GM19239 (cell line): ENCODE results near the gene RAD9A.
"Not testable (repeated sequence)": the region's sequence is repeated elsewhere in the genome, so short reads cannot be mapped to it uniquely, and the experiment has no call there.

ENCODE experiments used
- DNase-seq: peaks from one replicate; pipeline ENCODE4 v3.0.0; 2011; ENCODE audit warnings: low spot score; ENCODE audit not compliant: insufficient read length
- FAIRE-seq: peaks from 2 replicates; lab custom pipeline; 2011; peaks lifted over from hg19 to GRCh38; lab: Jason Lieb, UNC

The RAD9A gene

DNA sequence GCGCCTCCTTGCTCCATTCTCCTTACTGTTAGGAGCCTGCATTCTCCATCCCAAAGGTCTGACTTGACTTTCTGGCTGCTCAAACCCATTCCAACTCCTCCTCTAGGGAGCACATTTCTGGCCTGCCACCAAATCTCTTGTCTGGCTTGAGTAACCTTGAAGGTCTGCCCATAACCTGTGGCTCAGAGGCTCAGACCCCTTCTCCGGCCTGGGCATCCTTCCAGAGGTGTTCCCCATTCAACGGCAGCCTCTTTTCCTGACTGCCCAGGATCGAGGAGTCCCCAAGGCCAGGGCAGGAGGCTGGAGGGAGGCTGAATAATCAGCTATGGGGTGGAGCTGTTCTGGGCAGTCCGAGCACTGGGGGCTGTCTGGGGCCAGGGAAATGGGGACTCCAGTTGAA, 2.2 kb downstream of the RAD9A start:
- no peak for DNase-seq
- FAIRE-seq = no peak

DNA sequence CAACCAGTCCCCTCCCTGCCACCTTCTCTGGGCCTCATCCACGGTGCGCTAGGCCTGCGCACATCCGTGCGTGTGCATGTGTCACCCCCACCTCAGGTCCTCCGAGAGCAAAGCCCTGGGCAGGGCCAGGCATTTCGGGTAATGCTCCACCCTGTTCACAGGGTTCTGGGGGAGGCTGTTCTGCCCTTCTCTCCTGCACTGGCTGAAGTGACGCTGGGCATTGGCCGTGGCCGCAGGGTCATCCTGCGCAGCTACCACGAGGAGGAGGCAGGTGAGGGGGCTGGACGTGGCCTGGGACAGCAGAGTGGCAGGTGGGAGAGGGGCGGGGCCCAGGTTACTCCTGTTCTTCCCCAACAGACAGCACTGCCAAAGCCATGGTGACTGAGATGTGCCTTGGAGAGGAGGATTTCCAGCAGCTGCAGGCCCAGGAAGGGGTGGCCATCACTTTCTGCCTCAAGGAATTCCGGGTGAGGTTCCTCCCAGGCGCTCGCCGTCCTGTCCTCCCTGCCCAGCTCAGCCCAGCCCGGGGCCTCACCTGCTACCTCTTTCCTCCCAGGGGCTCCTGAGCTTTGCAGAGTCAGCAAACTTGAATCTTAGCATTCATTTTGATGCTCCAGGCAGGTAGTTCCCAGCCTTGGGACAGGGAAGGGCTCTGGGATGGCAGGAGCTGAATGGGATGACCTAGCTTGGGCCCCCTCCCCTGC, 3.9 kb downstream of the RAD9A start:
- DNase-seq (no peak), FAIRE-seq (no peak)

DNA sequence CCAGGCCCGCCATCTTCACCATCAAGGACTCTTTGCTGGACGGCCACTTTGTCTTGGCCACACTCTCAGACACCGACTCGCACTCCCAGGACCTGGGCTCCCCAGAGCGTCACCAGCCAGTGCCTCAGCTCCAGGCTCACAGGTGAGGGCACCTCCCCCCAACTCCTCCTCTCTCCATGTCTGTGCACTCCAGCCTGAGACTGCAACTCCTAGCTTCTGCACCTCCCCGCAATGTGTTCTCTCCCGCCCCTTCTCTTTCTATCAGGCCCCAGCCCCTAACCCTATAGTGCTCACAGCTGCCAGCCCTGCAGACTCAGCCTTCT, 4.4 kb downstream of the RAD9A start:
- FAIRE-seq = no peak

DNA sequence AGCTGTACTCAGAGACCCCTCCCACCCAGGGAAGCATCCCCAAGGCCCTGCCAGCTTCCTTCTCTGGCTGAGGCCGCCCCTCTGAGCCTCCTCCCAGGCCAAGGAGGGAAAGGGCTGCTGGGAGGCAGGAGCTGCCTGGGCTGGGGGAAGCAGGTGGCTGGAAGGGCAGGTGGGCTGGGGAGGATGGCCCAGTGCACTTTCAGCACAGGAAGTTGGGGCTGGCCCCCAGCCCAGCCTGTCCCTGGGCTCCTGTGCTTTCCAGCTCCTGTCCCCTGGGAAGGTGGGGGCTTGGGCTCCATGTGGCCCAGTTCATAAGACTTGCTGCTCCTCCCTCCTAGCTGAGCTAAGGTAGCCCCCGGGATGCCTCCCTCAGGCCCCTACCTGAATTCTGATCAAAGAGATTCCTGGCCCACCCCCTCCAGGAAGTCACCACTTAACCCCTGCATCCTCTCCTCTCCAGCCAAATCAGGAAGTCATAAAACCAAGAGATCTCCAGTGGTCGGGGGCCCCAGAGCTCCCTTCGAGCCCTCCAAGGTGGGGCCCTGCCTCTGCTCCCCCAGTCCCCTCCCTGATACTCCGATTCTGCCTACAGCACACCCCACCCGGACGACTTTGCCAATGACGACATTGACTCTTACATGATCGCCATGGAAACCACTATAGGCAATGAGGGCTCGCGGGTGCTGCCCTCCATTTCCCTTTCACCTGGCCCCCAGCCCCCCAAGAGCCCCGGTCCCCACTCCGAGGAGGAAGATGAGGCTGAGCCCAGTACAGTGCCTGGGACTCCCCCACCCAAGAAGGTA, 5.0 kb downstream of the RAD9A start:
- DNase-seq (no peak), FAIRE-seq (no peak)

More for the DNA sequence above, 4.4 kb downstream of the RAD9A start:
- DNase-seq = no peak

DNA sequence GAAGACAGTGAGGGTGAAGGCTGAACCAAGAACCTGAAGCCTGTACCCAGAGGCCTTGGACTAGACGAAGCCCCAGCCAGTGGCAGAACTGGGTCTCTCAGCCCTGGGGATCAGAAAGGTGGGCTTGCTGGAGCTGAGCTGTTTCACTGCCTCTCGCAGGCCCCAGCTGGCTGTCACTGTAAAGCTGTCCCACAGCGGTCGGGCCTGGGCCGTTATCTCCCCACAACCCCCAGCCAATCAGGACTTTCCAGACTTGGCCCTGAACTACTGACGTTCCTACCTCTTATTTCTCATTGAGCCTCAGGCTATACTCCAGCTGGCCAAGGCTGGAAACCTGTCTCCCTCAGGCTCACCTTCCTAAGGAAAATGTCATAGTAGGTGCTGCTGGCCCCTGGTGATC, 5.8 kb downstream of the RAD9A start:
- no peak for DNase-seq
- no peak for FAIRE-seq

DNA sequence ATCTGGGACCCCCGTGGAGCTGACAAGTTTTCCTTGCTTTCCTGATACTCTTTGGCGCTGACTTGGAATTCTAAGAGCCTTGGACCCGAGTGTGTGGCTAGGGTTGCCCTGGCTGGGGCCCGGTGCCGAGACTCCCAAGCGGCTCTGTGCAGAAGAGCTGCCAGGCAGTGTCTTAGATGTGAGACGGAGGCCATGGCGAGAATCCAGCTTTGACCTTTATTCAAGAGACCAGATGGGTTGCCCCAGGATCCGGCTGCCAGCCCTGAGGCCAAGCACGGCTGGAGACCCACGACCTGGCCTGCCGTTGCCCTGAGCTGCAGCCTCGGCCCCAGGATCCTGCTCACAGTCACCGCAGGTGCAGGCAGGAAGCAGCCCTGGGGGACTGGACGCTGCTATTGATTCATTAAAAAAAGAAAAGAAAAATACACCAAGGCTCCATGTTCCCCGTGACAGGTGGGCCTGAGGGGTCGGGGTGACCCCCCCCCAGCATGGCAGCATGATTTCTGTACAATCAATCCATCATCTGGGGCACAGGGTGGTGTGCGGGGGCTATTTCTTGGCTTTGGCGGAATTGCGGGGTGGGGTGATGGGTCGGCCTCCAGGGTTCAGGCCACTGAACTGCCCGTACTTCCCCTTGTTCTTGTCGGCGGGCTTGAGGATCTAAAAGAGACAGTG, 6.3 kb downstream of the RAD9A start:
- FAIRE-seq = no peak

DNA sequence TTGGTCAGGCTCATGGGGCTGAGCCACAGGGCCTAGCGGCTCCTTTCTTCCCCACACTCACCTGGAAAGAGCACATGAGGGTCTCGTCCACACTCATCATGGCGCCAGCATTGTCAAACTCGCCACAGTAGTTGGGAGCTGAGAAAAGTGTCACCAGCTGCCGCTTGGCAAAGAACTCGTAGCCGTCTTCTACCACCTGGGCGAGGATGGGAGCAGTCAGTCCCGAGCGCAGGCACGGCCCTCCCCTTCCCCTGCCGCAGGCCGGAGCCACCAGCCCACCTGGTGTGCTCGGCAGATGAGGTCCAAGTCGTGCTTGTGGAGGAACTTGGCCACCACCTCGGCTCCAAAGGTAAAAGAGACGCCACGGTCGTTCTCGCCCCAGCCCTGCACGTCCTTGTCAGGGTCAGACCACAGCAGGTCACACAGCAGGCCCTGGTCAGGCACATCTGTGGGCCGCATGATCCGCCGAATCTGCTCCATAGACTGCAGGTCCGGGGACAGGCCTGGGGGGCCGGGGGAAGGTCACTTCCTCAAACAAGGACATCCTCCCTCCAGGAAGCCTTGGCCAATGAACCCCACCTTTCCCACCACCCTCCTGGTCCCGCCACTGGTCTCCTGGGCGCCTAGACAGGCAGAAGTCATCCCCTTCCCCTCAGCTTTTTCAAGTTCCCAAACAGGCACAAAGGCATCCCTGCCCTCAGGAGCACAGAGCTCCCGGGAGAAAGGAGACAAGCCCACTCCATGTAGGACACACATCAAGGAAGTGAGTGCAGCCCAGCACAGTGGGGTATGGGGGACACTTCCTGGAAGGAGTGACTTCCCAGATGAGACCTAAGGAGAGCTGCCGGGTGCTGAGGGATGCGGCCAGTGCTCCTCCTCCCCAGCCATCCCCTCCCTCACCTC, 7.1 kb downstream of the RAD9A start:
- no peak for FAIRE-seq
- no peak for DNase-seq

More for the DNA sequence above, 6.3 kb downstream of the RAD9A start:
- DNase-seq = no peak

DNA sequence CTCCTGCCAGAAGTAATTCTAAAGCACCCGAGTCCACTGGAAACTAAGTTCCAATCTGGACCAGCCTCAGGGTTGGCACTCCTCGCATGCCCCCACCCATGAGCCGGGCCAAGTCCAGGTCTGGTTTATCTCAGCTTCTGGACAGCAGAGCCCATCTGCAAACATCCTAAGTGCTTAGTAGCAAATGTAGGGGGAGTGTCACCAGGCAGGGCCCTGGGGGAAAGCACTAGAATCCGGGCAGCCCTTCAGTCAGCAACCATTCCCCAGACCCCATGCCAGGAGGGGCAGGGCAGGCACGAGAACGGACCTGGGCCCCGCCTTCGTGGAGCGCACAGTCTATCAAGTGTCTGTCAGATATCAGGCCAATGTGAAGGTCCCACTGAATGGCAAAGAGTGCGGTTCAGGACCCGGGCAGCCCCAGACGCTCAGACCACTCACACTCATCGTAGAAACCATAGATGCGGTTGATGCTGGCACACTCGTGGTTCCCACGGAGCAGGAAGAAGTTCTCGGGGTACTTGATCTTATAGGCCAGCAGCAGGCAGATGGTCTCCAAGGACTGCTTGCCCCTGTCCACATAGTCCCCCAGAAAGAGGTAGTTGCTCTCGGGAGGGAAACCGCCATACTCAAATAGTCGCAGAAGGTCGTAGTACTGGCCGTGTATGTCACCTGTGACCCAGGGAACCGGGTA, 8.6 kb downstream of the RAD9A start:
- no peak for FAIRE-seq
- DNase-seq = no peak

DNA sequence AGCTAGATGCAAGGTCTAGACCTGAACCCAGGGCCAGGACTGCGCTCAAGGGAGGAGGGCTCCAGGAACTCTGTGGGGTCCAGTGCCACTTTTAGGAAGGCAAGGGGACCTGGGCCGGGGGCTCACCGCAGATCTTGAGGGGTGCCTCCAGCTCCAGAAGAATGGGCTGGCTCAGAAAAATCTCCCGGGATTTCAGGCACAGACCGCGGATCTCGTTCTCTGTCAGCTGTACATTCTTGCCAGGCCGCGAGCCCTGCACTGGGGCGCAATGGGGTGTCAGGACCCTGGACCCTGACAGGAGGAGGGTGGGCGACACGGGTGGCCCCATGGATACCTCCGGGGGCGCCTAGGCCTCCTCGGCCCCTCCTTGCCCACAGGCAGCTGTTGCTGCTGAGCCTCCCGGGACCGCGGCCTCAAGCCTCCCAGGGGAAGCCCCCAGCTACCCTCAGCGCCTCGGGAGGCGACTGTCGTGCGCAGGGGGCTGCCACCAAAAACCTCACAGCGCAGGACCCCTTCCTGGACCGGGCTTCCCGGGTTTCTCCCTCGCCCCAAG, 9.2 kb downstream of the RAD9A start:
- FAIRE-seq (peak; percentile 53), DNase-seq (no peak)

DNA sequence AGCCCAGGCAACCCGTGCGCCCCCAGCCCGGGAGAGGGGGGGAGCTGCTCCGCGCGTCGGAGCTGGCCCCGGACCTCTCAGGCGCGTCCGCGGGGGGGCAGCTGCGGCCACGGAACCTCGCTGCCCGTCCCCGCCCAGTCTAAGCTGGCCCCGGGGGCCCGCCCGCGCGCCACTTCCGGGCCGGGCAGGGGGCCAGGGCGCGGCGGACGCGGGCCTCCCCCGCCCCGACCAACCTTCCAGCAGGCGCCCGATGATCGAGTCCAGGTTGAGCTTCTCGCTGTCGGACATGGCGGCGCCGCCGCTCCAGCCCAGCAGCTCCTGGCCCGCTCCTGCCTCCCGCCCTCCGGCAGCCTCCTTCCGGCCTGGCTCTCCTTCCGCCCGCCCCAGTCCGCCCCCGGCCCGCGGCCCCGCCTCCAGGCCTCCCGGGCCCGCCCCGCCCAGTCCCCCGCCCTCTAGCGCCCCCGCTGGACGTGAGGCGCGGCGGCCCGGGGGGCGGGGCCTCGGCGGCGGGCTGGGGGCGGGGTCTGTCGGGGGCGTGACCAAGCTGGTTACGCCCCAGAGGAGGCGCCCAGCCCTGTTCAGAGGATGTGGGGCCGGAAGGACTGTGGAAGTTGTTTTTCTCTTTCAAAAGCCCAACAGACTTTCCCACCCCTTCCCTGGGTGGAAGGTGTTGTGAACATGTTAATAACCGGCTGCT, 9.9 kb downstream of the RAD9A start, which contains the start of gene PPP1CA:
Gene PPP1CA (minus strand): TSS at position 364 of the 697 bp plus-strand sequence. CDS start 76 bp downstream, at position 288.
- FAIRE-seq = peak; percentile 91
- peak; percentile 98 for DNase-seq

DNA sequence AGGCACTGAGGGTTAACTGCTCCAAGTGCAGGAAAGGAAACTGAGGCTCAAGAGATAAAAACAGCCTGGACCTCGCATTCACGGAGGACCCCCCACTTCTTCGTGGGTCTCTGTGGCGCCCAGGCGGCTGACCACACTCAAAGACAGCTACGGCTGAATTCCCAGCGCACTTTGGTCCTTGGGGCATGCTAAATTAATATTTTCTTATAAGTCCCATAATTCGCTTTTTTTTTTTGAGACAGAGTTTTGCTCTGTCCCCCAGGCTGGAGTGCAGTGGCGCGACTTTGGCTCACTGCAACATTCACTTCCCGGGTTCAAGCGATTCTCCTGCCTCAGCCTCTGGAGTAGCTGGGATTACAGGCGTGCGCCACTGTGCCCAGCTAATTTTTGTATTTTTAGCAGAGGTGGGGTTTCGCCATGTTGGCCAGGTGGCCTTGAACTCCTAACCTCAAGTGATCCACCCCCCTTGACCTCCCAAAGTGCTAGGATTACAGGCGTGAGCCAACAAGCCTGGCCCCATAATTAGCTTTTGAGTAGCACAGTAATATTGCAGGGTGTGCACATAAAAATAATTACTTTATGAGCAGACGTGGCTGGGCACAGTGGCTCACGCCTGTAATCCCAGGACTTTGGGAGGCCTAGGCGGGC, 10.5 kb downstream of the RAD9A start:
- DNase-seq, FAIRE-seq: not testable (repeated sequence)

DNA sequence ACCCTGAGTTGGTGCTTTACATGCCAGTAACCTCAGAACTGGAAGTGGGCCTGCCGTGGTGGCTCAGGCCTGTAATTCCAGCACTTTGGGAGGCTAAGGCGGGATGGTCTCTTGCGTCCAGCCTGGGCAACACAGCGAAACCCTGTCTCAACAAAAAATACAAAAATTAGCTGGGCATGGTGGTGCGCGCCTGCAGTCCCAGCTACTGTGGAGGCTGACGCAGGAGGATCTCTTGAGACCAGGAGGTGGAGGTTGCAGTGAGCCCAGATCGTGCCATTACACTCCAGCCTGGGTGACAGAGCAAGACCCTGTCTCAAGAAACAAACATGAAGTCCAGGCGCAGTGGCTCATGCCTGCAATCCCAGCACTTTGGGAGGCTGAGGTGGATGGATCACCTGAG, 11.3 kb downstream of the RAD9A start:
- not testable (repeated sequence) for DNase-seq
- peak; percentile 18 for FAIRE-seq

DNA sequence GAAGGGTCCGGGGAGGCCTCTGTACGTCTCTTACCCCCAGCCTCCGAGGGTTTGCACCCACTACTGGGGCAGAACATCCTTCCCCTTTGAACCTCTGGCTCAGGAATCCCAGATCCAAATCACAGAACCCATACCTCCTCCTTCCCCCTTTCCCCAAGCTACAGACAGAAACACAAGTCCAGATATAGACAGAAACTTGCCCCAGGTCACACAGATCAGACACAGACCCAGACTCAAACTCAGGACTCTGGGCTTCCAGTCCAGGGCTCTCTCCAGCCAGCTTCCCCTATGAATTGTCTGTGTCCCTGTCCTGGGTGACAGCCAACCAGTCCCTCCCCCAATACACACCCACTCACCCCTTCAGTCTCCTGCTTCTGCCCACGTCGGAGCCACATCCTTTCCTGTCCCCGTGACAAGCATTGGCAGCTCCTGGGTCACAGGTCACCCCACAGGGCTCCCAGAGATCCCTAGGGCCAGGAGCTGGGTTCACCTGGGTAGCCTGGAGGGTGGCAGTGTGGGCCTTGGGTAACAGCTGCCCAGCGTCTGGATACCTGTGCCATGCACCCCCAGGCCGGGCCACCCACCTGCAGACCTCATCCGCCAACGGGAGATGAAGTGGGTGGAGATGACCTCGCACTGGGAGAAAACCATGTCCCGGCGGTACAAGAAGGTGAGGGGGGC, 12.9 kb downstream of the RAD9A start:
- DNase-seq (no peak), FAIRE-seq (peak; percentile 68)

DNA sequence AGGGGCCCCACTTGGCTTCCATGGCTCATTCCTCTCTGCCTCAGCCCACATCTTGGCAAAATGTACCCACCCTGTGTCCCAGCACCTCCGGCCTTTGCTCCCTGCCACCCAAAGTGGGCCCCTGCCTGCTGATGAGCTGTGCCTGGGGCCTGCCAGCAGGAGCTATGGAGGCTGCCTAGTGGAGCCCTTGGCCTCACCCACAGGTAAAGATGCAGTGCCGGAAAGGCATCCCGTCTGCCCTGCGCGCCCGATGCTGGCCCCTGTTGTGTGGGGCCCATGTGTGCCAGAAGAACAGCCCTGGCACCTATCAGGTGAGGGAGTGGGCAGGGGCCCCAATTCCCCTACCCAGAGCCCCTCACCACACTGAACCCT, 13.4 kb downstream of the RAD9A start:
- no peak for FAIRE-seq
- no peak for DNase-seq

DNA sequence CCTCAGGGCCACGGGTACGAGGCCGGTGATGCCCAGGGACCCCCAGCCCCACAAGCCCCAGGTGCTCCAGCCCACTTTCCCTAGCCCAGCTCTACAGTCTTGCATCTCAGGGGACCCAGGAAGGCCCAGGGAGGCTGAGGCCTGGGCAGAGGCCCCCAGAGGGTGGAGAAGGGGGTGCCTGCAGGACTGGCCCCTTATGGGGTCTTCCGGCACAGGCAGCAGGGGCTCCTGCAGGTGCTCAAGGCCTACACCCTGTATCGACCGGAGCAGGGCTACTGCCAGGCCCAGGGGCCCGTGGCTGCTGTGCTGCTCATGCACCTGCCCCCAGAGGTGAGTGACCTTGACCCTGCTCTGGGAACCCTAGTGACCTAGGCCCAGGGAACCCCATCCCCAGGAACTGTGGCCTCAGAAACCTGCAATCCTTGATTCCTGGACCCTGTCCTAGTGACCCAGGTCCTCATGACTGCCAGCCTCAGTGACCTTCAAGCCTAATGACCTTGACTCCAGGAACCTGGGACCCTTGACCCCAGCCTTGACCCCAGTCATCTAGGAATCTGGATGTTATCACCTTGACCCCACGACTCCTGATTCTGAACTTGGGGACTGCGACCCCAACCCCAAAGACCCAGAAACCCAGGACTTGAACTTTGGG, 14.0 kb downstream of the RAD9A start:
- DNase-seq (no peak), FAIRE-seq (no peak)

DNA sequence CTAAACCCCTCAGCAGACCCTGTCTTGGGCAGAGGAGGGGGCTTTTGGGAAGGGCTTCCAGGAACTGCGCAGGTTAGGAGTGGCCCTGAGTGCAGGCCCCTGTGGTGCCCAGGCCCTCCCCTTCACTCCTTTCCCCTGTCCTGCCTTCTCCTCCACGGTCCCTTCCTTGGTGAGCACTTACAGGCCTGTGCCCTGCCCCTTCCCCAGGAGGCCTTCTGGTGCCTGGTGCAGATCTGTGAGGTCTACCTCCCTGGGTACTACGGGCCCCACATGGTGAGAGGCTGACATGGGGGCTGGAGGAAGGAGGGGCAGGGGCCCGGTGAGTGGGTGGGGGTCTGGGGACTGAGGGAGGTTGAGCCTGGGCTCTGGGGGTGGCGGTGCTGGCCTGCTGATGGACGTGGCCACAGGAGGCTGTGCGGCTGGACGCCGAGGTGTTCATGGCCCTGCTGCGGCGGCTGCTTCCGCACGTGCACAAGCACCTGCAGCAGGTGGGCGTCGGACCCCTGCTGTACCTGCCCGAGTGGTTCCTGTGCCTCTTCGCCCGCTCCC, 14.7 kb downstream of the RAD9A start:
- FAIRE-seq = no peak
- no peak for DNase-seq
